PFSK-1 (cell line): Measurements from ENCODE around the gene TRIM63.

ENCODE experiments used
- FOXP2 ChIP-seq: optimal IDR thresholded peaks from 2 replicates; pipeline ENCODE3; 2011; ENCODE audit warnings: borderline replicate concordance, control low read depth, inconsistent platforms; ENCODE audit not compliant: insufficient read depth; ENCODE audit errors: extremely low read length, extremely low read depth
- POLR2AphosphoS5 ChIP-seq: IDR thresholded peaks from 2 replicates; pipeline ENCODE4 v1.6.1; 2012; ENCODE audit warnings: low read depth, mild to moderate bottlenecking, control low read depth, low read length, moderate library complexity
- REST ChIP-seq, 2 experiments: IDR thresholded peaks; 2 replicates each; pipeline versions ENCODE4 v1.6.1 to v1.8.0; 2011 to 2012; ENCODE audit warnings: low read depth in 2 of 2, low read length in 2 of 2, control low read depth in 1 of 2, inconsistent platforms in 1 of 2, mild to moderate bottlenecking in 1 of 2, moderate library complexity in 1 of 2; ENCODE audit not compliant: insufficient read depth in 1 of 2
- SIN3A ChIP-seq: IDR thresholded peaks from 2 replicates; pipeline ENCODE4 v1.6.1; 2012; ENCODE audit warnings: mild to moderate bottlenecking, low read length, moderate library complexity, borderline replicate concordance; ENCODE audit not compliant: insufficient read depth
- TAF1 ChIP-seq: IDR thresholded peaks from 2 replicates; pipeline ENCODE4 v1.6.1; 2012; ENCODE audit warnings: low read length, control low read depth, borderline replicate concordance; ENCODE audit not compliant: insufficient read depth

Gene TRIM63

DNA sequence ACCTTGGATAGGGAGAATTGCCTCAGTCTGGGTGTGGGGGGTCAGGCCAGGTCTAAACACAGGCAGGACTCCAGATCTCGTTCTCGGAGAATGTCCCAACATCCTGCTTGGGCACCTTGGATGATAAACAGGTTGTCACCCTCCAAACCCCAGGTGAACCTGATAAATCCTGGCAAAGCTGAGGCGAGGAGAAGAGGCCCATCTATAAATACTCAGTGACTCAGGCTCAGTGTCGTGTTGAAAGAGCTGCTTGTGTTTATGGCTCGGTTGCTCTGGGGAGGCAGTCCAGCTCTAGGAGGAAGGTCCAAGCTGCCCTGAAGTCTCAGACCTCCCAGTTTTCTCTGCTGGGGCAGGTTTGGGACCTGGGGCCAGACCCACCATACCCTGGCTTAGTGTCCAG is 15.8 kb upstream of the TRIM63 start:
- no peak for TF ChIP-seq REST (IDR thresholded peaks at IDR 0.05; ENCODE audit: insufficient read depth in 1 of 2, low read depth in 2 of 2, low read length in 2 of 2)
- TF ChIP-seq SIN3A = no peak
- no peak for TF ChIP-seq TAF1
- TF ChIP-seq FOXP2 = no peak
- no peak for TF ChIP-seq POLR2AphosphoS5

DNA sequence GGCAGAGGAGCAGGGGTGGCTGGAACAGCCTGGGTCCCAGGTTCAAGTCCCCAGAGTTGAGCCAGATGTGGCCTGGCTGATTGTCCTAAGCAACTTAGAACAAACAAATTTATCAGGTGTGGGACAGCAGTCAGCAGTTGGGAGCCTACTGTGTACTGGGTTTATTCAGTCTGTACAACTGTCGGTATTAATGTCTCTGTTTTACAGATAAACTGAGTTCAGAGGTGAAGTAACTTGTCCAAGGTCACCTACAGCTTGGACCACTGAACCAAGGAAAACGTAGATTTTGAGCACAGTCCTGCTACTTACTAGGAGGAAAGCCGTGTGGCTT is 14.6 kb upstream of the TRIM63 start:
- TF ChIP-seq SIN3A (no peak), POLR2AphosphoS5 (no peak), REST (IDR thresholded peaks at IDR 0.05; ENCODE audit: insufficient read depth in 1 of 2, low read depth in 2 of 2, low read length in 2 of 2) (no peak), TAF1 (no peak), FOXP2 (no peak)

- TF ChIP-seq POLR2AphosphoS5 = no peak
- TF ChIP-seq REST (IDR thresholded peaks at IDR 0.05; ENCODE audit: insufficient read depth in 1 of 2, low read depth in 2 of 2, low read length in 2 of 2) = no peak
- no peak for TF ChIP-seq TAF1
- no peak for TF ChIP-seq FOXP2
- TF ChIP-seq SIN3A = no peak
These were observed 14.0 kb upstream of the TRIM63 start for GRCh38 chr1:26081267-26082019.

GRCh38 chr1:26079960-26080814 is 12.8 kb upstream of the TRIM63 start:
- TF ChIP-seq TAF1 (no peak), FOXP2 (no peak)

DNA sequence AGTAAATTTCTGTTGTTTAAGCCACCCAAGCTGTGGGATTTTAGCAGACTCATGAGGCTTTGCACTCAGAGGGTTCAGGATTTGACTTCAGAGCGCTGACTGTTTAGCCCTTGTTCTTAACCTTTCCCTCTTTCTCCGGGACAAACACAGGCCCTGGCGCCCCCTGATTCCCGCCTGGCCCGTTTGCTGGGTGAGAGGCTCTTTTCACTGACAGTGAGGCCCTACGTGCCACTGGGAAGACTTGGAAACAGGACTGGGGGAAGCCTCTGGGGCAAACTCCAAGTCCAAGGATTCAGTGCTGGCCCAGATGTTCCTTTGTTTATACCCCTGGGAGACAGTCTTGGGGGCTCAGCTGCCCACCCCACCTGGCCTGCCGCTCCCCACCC is 11.7 kb upstream of the TRIM63 start:
- TF ChIP-seq TAF1 = no peak
- TF ChIP-seq SIN3A = no peak
- no peak for TF ChIP-seq POLR2AphosphoS5
- TF ChIP-seq REST (IDR thresholded peaks at IDR 0.05; ENCODE audit: insufficient read depth in 1 of 2, low read depth in 2 of 2, low read length in 2 of 2) = no peak
- no peak for TF ChIP-seq FOXP2
